RWPE1 (cell line): ENCODE results near the gene RPS6KB2.

Experiments used
- CTCF ChIA-PET: fragments of 350-600 bp; sonication (Branson Sonifier 250); formaldehyde crosslinking; extraction: SDS; loops from one replicate; lab custom pipeline; 2021; lab: Yijun Ruan, JAX
- POLR2A ChIA-PET: fragments of 400-600 bp; formaldehyde crosslinking; extraction: SDS; loops from one replicate; lab custom pipeline; 2020; ENCODE audit warnings: antibody characterized with exemption; ENCODE audit not compliant: low non-redundant PET; lab: Yijun Ruan, JAX
- DNase-seq: peaks from one replicate; pipeline ENCODE4 v3.0.0; 2012; ENCODE audit warnings: low spot score
- H3K27ac ChIP-seq: fragments of 450-650 bp; 2 replicates; pipeline ENCODE4 v1.5.1; 2017
- CTCF ChIP-seq: fragments of 450-650 bp; conservative IDR thresholded peaks from 2 replicates; pipeline ENCODE4 v1.5.1; 2017; ENCODE audit warnings: low read depth, mild to moderate bottlenecking

Gene RPS6KB2

GRCh38 chr11:67441098-67441563, 12.8 kb downstream of the RPS6KB2 start:
- peak overlapping the region; percentile 87 for H3K27ac ChIP-seq
- ChIA-PET CTCF (interaction anchor here (0.6 kb wide), 1 partner anchor 29 kb away, joined by 3 read pairs; no protein-coding TSS in a partner anchor), POLR2A (interaction anchor here (0.6 kb wide), 1 partner anchor 39 kb away, joined by 5 read pairs; the partner anchor contains the start of gene PPP1CA)
- no peak for DNase-seq
- TF ChIP-seq CTCF = no peak

- DNase-seq = no peak
- no peak for TF ChIP-seq CTCF
- H3K27ac ChIP-seq = peak overlapping the region; percentile 87
- CTCF ChIA-PET = no interaction called here
- POLR2A ChIA-PET = interaction anchor here (0.6 kb wide), 1 partner anchor 40 kb away, joined by 5 read pairs; the partner anchor contains the start of gene PPP1CA
These were observed 13.5 kb downstream of the RPS6KB2 start for GRCh38 chr11:67441731-67442351.

GRCh38 chr11:67442504-67443404, 14.5 kb downstream of the RPS6KB2 start:
- H3K27ac ChIP-seq = peak overlapping the region; percentile 87
- CTCF ChIA-PET = interaction anchor here (0.7 kb wide), 1 partner anchor 35 kb away, joined by 4 read pairs; no protein-coding TSS in a partner anchor
- DNase-seq = no peak
- TF ChIP-seq CTCF = no peak
- POLR2A ChIA-PET = interaction anchor here (0.6 to 0.7 kb wide), 4 partner anchors 12 to 151 kb away, joined by 3 to 9 read pairs (median 4); partner anchors contain the start of gene PITPNM1

GRCh38 chr11:67445515-67445914, 17.2 kb downstream of the RPS6KB2 start:
- no peak for TF ChIP-seq CTCF
- H3K27ac ChIP-seq = no peak overlapping the region
- ChIA-PET CTCF (no interaction called here), POLR2A (no interaction called here)
- DNase-seq = no peak

GRCh38 chr11:67448220-67448609, 19.9 kb downstream of the RPS6KB2 start:
- no peak overlapping the region for H3K27ac ChIP-seq
- ChIA-PET POLR2A (no interaction called here), CTCF (interaction anchor here (0.6 kb wide), 2 partner anchors 9 to 97 kb away, joined by 3 to 4 read pairs; no protein-coding TSS in a partner anchor)
- no peak for DNase-seq
- no peak for TF ChIP-seq CTCF

GRCh38 chr11:67449116-67449844, 21.0 kb downstream of the RPS6KB2 start:
- ChIA-PET POLR2A (interaction anchor here (0.6 to 0.7 kb wide), 2 partner anchors 16 to 1160 kb away, joined by 3 to 5 read pairs; partner anchors contain the start of gene YIF1A), CTCF (interaction anchor here (1.0 to 1.1 kb wide), 2 partner anchors 9 to 181 kb away, joined by 3 to 4 read pairs; no protein-coding TSS in a partner anchor)
- no peak for DNase-seq
- no peak overlapping the region for H3K27ac ChIP-seq
- TF ChIP-seq CTCF = no peak
